ENCODE results near the gene PRAF2.

PRAF2 gene

DNA sequence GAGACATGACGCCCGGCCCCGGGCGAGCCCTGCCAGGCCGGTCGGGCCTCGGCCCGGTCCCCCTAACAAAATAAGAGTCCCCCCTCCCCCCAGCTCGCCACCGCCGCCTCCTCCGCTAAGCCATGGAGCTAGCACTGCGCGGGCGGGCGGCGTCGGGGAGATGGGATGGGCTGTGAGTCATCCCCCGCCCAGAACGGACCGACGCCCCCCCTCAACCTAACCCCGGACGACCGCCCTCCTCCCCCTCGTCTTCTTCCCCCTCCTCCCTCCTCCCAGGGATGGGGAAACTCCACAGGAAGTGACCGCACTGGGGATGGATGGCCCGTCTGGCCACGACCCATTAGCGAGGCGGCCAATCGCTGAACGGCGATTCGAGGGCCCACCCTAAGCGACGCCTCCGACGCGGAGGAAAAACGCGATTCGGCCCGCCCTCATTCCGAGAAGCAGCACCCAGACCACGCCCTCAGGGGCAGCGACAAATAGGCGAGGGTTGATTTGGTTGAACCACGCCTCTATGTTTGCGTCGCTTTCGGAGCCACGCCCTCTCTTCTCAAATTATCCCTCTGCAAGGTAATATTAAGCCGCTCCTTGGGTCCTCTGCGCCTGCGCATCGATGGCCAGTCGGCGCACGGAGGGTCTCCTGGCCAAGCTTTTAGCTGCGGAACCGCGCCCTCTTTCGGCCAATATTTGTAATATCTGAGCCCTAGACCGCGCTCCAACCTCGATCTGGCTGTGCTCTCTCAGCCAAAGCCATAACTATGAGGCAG lies 30.4 kb downstream of the PRAF2 start, which contains the start of gene TFE3:
TSS of gene TFE3 (minus strand) at position 138 of the 767 bp plus-strand sequence. CDS start at position 7, 131 bp downstream.
- H4K8ac ChIP-seq (ENCODE audit: low read length): peak within 1 kb of the TSS; percentile 82
- peak within 1 kb of the TSS; percentile 77 for H2BK120ac ChIP-seq (ENCODE audit: low read depth, low read length)
- peak within 1 kb of the TSS; percentile 94 for H2BK5ac ChIP-seq (ENCODE audit: low read depth, low read length, poor library complexity, severe bottlenecking)
- H3K9ac ChIP-seq (ENCODE audit: low read length): peak within 1 kb of the TSS; percentile 93
- peak within 1 kb of the TSS; percentile 75 for H4K91ac ChIP-seq (ENCODE audit: low read length)
- no peak within 1 kb of the TSS for H3K23ac ChIP-seq (ENCODE audit: low read length in 2 of 2)
- H3K4me1 ChIP-seq (ENCODE audit: control insufficient read depth, insufficient read depth, low read depth, low read length): peaks cover 6% of the 10 kb centered on the region
- under 1% methylated on average over 40 of the region's 67 CpGs for WGBS
- DNase-seq: peak; percentile 98
- H3K14ac ChIP-seq (ENCODE audit: low read length in 2 of 2): peak within 1 kb of the TSS in 1 of 2 experiments; percentile 93
- H2BK12ac ChIP-seq (ENCODE audit: low read length in 2 of 2): peak within 1 kb of the TSS in 1 of 2 experiments; percentile 63
- H3K4me3 ChIP-seq (ENCODE audit: insufficient read depth in 1 of 2, low read depth in 1 of 2, low read length in 2 of 2): peak within 1 kb of the TSS; percentile 81 to 87
- H3K18ac ChIP-seq (ENCODE audit: low read depth in 1 of 2, low read length in 2 of 2): peak within 1 kb of the TSS; percentile 66 to 98
- H3K9me3 ChIP-seq (ENCODE audit: control insufficient read depth, low read length): no peaks in the 10 kb centered on the region
- H3K27ac ChIP-seq (ENCODE audit: low read length, poor library complexity, severe bottlenecking): peak within 1 kb of the TSS; percentile 90
- peak within 1 kb of the TSS; percentile 86 for H2AFZ ChIP-seq (ENCODE audit: low read depth, low read length)
- peak within 1 kb of the TSS; percentile 67 for H3K4me2 ChIP-seq (ENCODE audit: low read length, poor library complexity, severe bottlenecking)
- no peak within 1 kb of the TSS for H2BK15ac ChIP-seq (ENCODE audit: low read depth, poor library complexity, severe bottlenecking)
- H2AK5ac ChIP-seq (ENCODE audit: low read length, severe bottlenecking): no peak within 1 kb of the TSS
- H3K27me3 ChIP-seq (ENCODE audit: control insufficient read depth in 1 of 2, insufficient read depth in 1 of 2, low read length in 2 of 2): peaks cover 0 to 4% of the 10 kb centered on the region in 2 experiments
- H3K79me1 ChIP-seq (replicated peaks; ENCODE audit: low read length, poor library complexity, severe bottlenecking): no peaks in the 10 kb centered on the region
- H3K36me3 ChIP-seq (ENCODE audit: control insufficient read depth in 1 of 2, insufficient read depth in 2 of 2, low read depth in 1 of 2, low read length in 2 of 2): peaks cover 8 to 13% of the 10 kb centered on the region in 2 experiments
- H3K4ac ChIP-seq (ENCODE audit: low read depth in 1 of 2, low read length in 2 of 2): peak within 1 kb of the TSS in 1 of 2 experiments; percentile 93

DNA sequence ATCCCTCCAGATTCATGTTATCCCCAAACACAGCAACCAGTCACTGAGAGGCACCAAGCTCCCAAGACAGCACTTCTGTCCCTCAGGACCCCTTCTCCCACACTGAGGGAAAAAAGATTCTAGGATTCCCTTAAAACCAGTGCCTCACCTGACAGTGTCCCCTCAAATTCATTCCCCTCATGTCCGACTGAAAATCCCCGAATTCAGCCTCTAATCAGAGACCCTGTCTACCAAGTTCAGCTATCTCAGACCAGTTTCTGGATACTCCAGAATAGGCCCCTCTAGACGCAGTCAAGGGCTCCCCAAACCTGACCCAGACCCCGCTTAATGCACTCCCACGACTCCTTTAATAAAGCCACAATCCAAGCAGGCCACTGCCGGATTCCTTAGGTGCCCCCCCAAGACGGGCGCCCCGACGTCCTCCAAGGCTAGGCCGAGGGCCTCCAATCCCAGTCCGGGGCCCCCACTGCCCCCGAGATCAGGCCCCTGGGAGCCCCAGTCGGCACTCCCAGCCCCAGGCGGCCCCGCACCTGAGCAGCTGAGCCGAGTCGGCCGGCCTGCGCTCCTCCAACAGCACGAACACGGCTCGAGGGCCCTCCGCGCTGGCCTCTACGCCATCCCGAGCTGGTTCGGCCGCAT lies 31.1 kb downstream of the PRAF2 start:
- Histone ChIP-seq H3K27ac (ENCODE audit: low read length, poor library complexity, severe bottlenecking) (peak overlapping the region; percentile 90), H3K9me3 (ENCODE audit: control insufficient read depth, low read length) (no peaks in the 10 kb centered on the region), H4K8ac (ENCODE audit: low read length) (peak overlapping the region; percentile 82), H2AFZ (ENCODE audit: low read depth, low read length) (no peak overlapping the region), H3K9ac (ENCODE audit: low read length) (peak overlapping the region; percentile 93), H3K18ac (ENCODE audit: low read depth in 1 of 2, low read length in 2 of 2) (peak overlapping the region; percentile 26 to 98), H2AK5ac (ENCODE audit: low read length, severe bottlenecking) (no peak overlapping the region), H2BK12ac (ENCODE audit: low read length in 2 of 2) (peak overlapping the region in 1 of 2 experiments; percentile 52), H3K14ac (ENCODE audit: low read length in 2 of 2) (peak overlapping the region in 1 of 2 experiments; percentile 93), H3K27me3 (ENCODE audit: control insufficient read depth in 1 of 2, insufficient read depth in 1 of 2, low read length in 2 of 2) (peaks cover 0 to 4% of the 10 kb centered on the region in 2 experiments), H3K4me3 (ENCODE audit: insufficient read depth in 1 of 2, low read depth in 1 of 2, low read length in 2 of 2) (peak overlapping the region; percentile 81 to 87), H3K4ac (ENCODE audit: low read depth in 1 of 2, low read length in 2 of 2) (peak overlapping the region in 1 of 2 experiments; percentile 93), H2BK120ac (ENCODE audit: low read depth, low read length) (peak overlapping the region; percentile 77), H3K79me1 (replicated peaks; ENCODE audit: low read length, poor library complexity, severe bottlenecking) (no peaks in the 10 kb centered on the region), H2BK5ac (ENCODE audit: low read depth, low read length, poor library complexity, severe bottlenecking) (peak overlapping the region; percentile 94), H3K36me3 (ENCODE audit: control insufficient read depth in 1 of 2, insufficient read depth in 2 of 2, low read depth in 1 of 2, low read length in 2 of 2) (peaks cover 15 to 20% of the 10 kb centered on the region in 2 experiments), H2BK15ac (ENCODE audit: low read depth, poor library complexity, severe bottlenecking) (no peak overlapping the region), H4K91ac (ENCODE audit: low read length) (peak overlapping the region; percentile 75), H3K4me1 (ENCODE audit: control insufficient read depth, insufficient read depth, low read depth, low read length) (peaks cover 10% of the 10 kb centered on the region), H3K4me2 (ENCODE audit: low read length, poor library complexity, severe bottlenecking) (peak overlapping the region; percentile 67), H3K23ac (ENCODE audit: low read length in 2 of 2) (no peak overlapping the region)
- WGBS: 0% methylated on average over 5 of the region's 29 CpGs
- DNase-seq: no peak

DNA sequence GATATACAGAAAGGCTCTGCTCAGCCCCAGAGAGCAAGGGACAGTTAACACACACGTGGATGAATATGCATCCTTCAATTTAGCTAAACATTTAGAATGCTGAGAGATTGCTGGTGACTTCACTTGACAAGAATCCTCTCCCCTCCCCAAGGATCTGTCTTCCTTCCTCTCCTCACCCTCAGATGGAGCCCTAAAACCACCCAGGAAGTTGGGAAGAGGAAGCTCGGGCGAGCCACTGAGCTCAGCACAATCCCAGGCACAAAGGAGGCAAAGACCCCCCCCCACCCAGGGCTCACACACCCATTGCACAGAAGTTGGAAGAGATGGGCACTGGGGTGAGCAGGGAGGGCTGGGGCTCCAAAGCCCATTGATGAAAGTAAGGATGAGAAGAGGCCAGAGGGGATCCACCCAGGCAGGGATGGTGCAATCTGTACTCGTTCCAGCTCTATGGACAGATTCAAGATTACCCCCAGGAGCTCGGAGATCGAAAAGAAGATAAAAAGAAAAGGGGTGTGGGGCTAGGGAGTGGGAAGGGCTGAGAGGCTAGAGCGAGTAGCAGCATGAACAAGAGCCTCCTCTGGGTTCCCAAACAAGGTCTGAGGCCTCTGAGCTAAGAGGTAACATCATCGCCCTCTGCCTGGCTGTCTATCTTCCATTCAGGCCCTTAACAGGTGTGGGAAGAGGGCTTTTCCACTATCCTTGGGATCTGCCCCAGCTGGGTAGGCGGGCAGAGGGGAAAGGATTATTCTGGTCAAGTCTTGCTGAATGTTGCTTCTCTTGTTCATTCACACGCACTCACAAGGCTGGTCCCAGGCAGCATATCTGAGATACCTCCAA lies 31.8 kb downstream of the PRAF2 start:
- no peak overlapping the region for H2AFZ ChIP-seq (ENCODE audit: low read depth, low read length)
- H3K4me1 ChIP-seq (ENCODE audit: control insufficient read depth, insufficient read depth, low read depth, low read length): peaks cover 10% of the 10 kb centered on the region
- H3K23ac ChIP-seq (ENCODE audit: low read length in 2 of 2): no peak overlapping the region
- DNase-seq: peak; percentile 68
- peaks cover 0 to 4% of the 10 kb centered on the region in 2 experiments for H3K27me3 ChIP-seq (ENCODE audit: control insufficient read depth in 1 of 2, insufficient read depth in 1 of 2, low read length in 2 of 2)
- peak overlapping the region; percentile 81 to 87 for H3K4me3 ChIP-seq (ENCODE audit: insufficient read depth in 1 of 2, low read depth in 1 of 2, low read length in 2 of 2)
- H3K14ac ChIP-seq (ENCODE audit: low read length in 2 of 2): no peak overlapping the region
- H2BK5ac ChIP-seq (ENCODE audit: low read depth, low read length, poor library complexity, severe bottlenecking): peak overlapping the region; percentile 32
- peak overlapping the region; percentile 93 for H3K9ac ChIP-seq (ENCODE audit: low read length)
- H2BK15ac ChIP-seq (ENCODE audit: low read depth, poor library complexity, severe bottlenecking): no peak overlapping the region
- peak overlapping the region; percentile 90 for H3K27ac ChIP-seq (ENCODE audit: low read length, poor library complexity, severe bottlenecking)
- H3K4me2 ChIP-seq (ENCODE audit: low read length, poor library complexity, severe bottlenecking): peak overlapping the region; percentile 67
- H4K8ac ChIP-seq (ENCODE audit: low read length): peak overlapping the region; percentile 28
- peaks cover 22 to 26% of the 10 kb centered on the region in 2 experiments for H3K36me3 ChIP-seq (ENCODE audit: control insufficient read depth in 1 of 2, insufficient read depth in 2 of 2, low read depth in 1 of 2, low read length in 2 of 2)
- peak overlapping the region; percentile 21 for H2AK5ac ChIP-seq (ENCODE audit: low read length, severe bottlenecking)
- 0% methylated on average over 5 of the region's 10 CpGs for WGBS
- no peaks in the 10 kb centered on the region for H3K9me3 ChIP-seq (ENCODE audit: control insufficient read depth, low read length)
- H3K4ac ChIP-seq (ENCODE audit: low read depth in 1 of 2, low read length in 2 of 2): peak overlapping the region in 1 of 2 experiments; percentile 93
- H4K91ac ChIP-seq (ENCODE audit: low read length): peak overlapping the region; percentile 68
- peak overlapping the region; percentile 61 to 66 for H3K18ac ChIP-seq (ENCODE audit: low read depth in 1 of 2, low read length in 2 of 2)
- no peak overlapping the region for H2BK12ac ChIP-seq (ENCODE audit: low read length in 2 of 2)
- no peaks in the 10 kb centered on the region for H3K79me1 ChIP-seq (replicated peaks; ENCODE audit: low read length, poor library complexity, severe bottlenecking)
- H2BK120ac ChIP-seq (ENCODE audit: low read depth, low read length): peak overlapping the region; percentile 19

Measured in mesenchymal stem cell (in vitro differentiated cells and primary cell).